ENCODE measurements around the gene NRF1.

Gene NRF1

GRCh38 chr7:129741743-129742213, 130.3 kb downstream of the NRF1 start:
- DNase-seq: no peak

GRCh38 chr7:129742256-129742655, 130.7 kb downstream of the NRF1 start:
- no peak for DNase-seq

GRCh38 chr7:129746857-129747529, 135.5 kb downstream of the NRF1 start:
- no peak for DNase-seq

GRCh38 chr7:129748356-129749109, 137.0 kb downstream of the NRF1 start:
- no peak for DNase-seq

- DNase-seq: no peak
These were observed 138.6 kb downstream of the NRF1 start for GRCh38 chr7:129750091-129750490.

GRCh38 chr7:129750501-129750900, 139.0 kb downstream of the NRF1 start:
- no peak for DNase-seq

- no peak for DNase-seq
These were observed 140.4 kb downstream of the NRF1 start for GRCh38 chr7:129751916-129752315.

GRCh38 chr7:129752760-129753159, 141.2 kb downstream of the NRF1 start:
- DNase-seq: no peak

GRCh38 chr7:129754406-129754805, 142.9 kb downstream of the NRF1 start:
- no peak for DNase-seq

- no peak for DNase-seq
These were observed 146.5 kb downstream of the NRF1 start for GRCh38 chr7:129757991-129758390.

- DNase-seq: no peak
These were observed 151.0 kb downstream of the NRF1 start for GRCh38 chr7:129762387-129762969.

- DNase-seq: no peak
These were observed 152.9 kb downstream of the NRF1 start for GRCh38 chr7:129764247-129765084.

- no peak for DNase-seq
These were observed 153.8 kb downstream of the NRF1 start for GRCh38 chr7:129765352-129765751.

- no peak for DNase-seq
These were observed 155.8 kb downstream of the NRF1 start for GRCh38 chr7:129767120-129768015.

GRCh38 chr7:129768614-129769399, 157.3 kb downstream of the NRF1 start:
- DNase-seq: no peak

GRCh38 chr7:129769400-129769774, 157.9 kb downstream of the NRF1 start:
- no peak for DNase-seq

GRCh38 chr7:129769866-129770808, 158.6 kb downstream of the NRF1 start:
- no peak for DNase-seq

- DNase-seq: no peak
These were observed 159.8 kb downstream of the NRF1 start for GRCh38 chr7:129771201-129771927.

- no peak for DNase-seq
These were observed 160.5 kb downstream of the NRF1 start for GRCh38 chr7:129771928-129772479.
